Stimulated activated CD4-positive, alpha-beta T cell treated with anti-CD3 and anti-CD28 coated beads, Interleukin-4, amount 100 ng/mL, for 1 hour (primary cell): Measurements from ENCODE around the gene CACNA1G.

ENCODE experiments used
- DNase-seq: peaks from one replicate; pipeline ENCODE4 v3.0.0-alpha.2; 2020

Gene CACNA1G

DNA sequence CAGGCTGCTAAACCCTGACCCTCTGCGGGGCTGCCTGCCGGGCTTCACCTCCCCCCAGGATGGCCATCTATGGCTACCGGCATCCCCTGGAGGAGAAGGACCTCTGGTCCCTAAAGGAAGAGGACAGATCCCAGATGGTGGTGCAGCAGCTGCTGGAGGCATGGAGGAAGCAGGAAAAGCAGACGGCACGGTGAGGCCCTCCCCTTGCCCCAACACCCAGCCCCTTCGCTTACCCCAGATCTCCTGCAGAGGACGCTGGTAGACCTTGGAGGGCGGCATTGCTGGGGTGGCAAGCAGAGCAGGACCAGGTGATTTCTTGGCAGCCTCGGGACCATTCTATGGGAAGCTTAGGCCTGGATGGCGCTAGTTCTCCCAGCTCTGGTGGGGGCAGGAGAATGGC, 98.7 kb downstream of the CACNA1G start:
- DNase-seq: no peak

- no peak for DNase-seq
Measured at GRCh38 chr17:50660042-50660886, 99.7 kb downstream of the CACNA1G start.

- DNase-seq: no peak
Measured at GRCh38 chr17:50660887-50661345, 100.4 kb downstream of the CACNA1G start.

GRCh38 chr17:50661348-50661747, 100.8 kb downstream of the CACNA1G start:
- DNase-seq: no peak

GRCh38 chr17:50661795-50662391, 101.4 kb downstream of the CACNA1G start:
- DNase-seq: no peak

- DNase-seq: no peak
Measured at GRCh38 chr17:50662632-50663225, 102.2 kb downstream of the CACNA1G start.

DNA sequence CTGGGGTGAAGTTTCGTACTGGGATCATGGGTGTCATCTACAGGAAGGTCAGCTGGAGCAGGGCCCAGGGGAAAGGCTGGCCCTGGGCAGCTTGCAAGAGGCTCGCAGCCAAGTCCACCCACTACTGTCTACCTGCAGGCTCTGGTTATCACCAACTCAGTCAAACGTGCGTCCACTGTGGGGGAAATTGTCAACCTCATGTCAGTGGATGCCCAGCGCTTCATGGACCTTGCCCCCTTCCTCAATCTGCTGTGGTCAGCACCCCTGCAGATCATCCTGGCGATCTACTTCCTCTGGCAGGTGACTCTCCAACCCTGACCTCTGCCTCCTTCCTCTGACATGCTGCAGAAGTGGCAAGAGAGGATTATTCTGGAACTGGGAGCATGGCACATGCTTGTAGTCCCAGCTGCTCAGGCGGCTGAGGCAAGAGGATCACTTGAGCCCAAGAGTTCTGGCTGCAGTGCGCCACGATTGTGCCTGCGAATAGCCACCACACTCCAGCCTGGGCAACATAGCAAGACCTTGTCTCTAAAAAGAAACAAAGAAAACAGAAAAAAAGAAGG, 103.4 kb downstream of the CACNA1G start:
- DNase-seq: no peak

DNA sequence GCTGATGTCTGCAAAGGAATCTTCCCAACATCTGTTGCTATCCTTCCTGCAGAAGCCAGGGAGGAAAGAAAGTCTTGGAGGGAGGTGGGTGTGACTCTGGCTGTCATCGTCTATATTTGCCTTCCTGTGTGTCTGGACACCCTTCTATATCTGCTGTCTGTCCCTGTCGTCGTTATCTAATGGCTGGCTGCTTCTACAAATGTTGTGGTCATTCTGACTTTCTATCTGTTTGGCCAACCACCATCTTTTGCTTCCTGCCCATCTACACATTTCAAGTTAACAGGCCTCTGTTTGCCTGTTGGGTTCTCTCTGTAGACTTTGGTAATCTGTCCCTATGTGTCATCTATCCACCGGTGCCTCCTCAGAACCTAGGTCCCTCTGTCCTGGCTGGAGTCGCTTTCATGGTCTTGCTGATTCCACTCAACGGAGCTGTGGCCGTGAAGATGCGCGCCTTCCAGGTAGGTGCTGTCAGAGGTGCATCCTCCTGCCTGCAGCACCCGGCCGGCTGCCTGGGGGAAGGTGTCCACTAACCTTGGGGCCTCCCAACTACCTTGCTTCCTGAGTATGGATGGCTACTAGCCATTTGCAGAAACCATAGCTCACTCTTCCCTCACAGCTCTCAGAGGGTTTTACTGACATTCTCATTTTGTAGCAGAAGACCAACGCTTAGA, 104.4 kb downstream of the CACNA1G start:
- DNase-seq: no peak

- DNase-seq: no peak
Measured at GRCh38 chr17:50665838-50666237, 105.3 kb downstream of the CACNA1G start.

- no peak for DNase-seq
Measured at GRCh38 chr17:50666316-50666715, 105.8 kb downstream of the CACNA1G start.

DNA sequence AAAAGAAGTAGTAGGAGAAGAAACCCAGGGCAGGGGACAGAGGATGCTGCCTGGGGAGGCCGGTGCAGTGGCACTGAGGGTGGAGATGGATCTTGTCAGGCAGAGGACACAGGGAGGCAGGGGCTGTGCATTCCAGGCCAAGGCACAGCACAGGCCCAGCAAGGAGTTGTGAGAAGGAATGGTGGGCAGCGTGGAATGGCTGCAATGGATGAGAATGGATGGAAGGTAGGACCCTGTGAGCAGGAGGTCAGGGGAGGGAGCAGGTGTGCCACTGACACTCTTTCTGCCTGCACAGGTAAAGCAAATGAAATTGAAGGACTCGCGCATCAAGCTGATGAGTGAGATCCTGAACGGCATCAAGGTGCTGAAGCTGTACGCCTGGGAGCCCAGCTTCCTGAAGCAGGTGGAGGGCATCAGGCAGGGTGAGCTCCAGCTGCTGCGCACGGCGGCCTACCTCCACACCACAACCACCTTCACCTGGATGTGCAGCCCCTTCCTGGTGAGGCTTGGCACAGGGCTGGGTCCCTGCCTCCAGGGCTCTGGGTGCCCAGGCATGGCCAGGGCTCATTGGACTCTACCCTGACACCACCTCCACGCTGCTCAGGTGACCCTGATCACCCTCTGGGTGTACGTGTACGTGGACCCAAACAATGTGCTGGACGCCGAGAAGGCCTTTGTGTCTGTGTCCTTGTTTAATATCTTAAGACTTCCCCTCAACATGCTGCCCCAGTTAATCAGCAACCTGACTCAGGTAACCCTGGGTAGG, 106.9 kb downstream of the CACNA1G start:
- DNase-seq: no peak

- no peak for DNase-seq
Measured at GRCh38 chr17:50668025-50668837, 107.7 kb downstream of the CACNA1G start.

DNA sequence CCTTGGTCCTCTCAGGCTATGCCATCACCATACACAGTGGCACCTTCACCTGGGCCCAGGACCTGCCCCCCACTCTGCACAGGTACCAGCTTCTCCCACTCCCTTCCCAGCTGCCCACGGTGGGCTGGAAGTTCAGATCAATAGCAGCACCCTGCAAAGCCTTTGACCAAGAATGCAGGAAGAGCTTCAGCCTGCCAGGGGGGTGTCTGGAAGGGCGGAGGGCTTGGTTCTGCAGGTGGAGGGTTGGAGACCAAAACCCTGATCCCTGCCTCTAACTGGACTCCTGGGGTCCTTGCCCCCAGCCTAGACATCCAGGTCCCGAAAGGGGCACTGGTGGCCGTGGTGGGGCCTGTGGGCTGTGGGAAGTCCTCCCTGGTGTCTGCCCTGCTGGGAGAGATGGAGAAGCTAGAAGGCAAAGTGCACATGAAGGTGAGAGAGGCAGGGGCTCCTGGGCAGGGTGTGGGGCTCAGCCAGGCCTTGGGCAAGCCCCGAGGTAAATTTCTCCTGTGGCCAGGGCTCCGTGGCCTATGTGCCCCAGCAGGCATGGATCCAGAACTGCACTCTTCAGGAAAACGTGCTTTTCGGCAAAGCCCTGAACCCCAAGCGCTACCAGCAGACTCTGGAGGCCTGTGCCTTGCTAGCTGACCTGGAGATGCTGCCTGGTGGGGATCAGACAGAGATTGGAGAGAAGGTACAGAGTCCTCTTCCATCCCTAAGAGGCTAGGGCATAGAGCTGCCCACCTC, 108.5 kb downstream of the CACNA1G start:
- DNase-seq: no peak

GRCh38 chr17:50672071-50672470, 111.6 kb downstream of the CACNA1G start:
- no peak for DNase-seq

DNA sequence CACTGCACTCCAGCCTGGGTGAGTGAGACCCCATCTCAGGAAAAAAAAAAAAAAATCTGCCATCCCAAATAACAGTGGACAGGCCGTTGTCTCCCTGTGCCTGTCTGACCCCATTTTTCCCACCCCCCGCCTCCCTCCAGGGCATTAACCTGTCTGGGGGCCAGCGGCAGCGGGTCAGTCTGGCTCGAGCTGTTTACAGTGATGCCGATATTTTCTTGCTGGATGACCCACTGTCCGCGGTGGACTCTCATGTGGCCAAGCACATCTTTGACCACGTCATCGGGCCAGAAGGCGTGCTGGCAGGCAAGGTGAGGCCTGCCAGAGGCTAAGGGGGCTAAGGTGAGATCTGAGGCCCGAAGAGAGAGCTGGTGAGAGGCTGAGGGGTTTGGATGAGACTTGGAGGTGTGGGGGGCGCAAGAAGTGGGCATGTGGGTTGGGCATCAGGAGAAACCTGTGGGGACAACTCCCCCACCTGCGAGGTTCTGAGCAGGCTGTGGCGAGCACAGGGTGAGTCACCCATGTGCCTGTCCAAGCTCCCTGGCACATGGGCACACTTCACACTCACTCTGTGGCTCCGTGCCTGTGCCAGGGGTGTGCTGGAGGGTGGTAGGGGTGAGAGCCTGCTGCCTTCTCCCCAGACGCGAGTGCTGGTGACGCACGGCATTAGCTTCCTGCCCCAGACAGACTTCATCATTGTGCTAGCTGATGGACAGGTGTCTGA, 112.5 kb downstream of the CACNA1G start:
- no peak for DNase-seq

DNA sequence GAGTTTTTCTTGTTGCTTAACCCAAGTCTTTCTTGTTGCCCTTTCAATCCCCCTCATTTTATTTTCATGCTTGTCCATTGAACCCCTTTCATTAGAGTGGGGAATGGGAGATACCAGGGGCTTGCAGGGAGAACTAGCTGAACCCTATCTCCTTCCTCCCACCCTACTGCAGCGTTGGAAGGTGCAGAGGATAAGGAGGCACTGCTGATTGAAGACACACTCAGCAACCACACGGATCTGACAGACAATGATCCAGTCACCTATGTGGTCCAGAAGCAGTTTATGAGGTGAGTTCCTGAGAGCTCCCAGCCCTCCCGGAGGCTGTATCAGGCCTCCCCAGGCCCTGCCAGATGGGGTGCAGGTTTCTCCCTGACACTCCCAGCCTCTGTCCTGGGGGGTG, 114.7 kb downstream of the CACNA1G start:
- DNase-seq: no peak

DNA sequence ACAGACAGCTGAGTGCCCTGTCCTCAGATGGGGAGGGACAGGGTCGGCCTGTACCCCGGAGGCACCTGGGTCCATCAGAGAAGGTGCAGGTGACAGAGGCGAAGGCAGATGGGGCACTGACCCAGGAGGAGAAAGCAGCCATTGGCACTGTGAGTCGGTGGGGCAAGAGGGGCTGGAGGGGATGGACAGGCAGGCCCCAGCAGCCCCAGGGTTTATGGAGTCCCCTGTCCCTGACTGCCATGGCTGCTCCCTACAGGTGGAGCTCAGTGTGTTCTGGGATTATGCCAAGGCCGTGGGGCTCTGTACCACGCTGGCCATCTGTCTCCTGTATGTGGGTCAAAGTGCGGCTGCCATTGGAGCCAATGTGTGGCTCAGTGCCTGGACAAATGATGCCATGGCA, 115.1 kb downstream of the CACNA1G start:
- no peak for DNase-seq

DNA sequence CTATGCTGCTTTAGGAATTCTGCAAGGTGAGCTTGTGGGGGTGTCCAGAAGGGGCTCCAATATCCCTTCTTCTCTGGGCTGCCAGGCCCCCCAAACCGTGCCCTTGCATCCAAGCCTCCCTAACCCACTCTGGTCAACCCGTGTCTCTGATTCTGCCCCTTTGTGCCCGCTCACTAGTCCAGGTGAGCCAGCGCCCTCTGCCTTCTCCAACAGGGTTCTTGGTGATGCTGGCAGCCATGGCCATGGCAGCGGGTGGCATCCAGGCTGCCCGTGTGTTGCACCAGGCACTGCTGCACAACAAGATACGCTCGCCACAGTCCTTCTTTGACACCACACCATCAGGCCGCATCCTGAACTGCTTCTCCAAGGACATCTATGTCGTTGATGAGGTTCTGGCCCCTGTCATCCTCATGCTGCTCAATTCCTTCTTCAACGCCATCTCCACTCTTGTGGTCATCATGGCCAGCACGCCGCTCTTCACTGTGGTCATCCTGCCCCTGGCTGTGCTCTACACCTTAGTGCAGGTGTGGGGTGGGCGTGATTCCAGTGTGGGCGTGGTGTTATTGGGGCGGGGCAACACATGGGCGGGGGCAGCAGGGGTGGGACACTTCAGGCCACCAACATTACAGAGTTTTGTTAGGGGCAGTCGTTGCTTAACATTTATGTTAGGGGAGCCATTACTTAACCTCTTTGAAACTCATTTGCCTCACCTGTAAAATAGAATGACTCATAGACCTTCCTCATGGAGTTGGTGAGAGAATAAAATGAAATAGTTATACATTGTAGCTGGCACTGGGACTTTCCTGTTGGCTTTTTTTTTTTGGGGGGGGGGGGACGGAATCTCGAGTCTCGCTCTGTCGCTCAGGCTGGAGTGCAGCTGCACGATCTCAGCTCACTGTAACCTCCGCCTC, 115.8 kb downstream of the CACNA1G start:
- DNase-seq: no peak
